PC-3 (cell line): ENCODE results near the gene PLXNA2. TPM values are rescaled to one million over a fixed set of nuclear protein-coding genes. Genes with fewer than 3 reads are reported as not detected.
A peak's percentile ranks its signal among the peaks of the same experiment; 100 is the strongest.

Experiments
- ATAC-seq: fragments of 200-7000 bp; cut with Tn5 transposase; 2 replicates; pipeline ENCODE4 v1.9.1; 2020; ENCODE audit warnings: mild to moderate bottlenecking, moderate library complexity
- BruUV-seq: library from RNA; stranded (reverse); fragments of 400-500 nt; replicated peaks from 2 replicates; lab custom pipeline; 2021; lab: Mats Ljungman, UMichigan
- CTCF ChIA-PET: fragments of 300-600 bp; sonication (Branson Sonifier 250); formaldehyde crosslinking; loops from one replicate; lab custom pipeline; 2022; ENCODE audit warnings: antibody characterized with exemption; lab: Charles Lee
- POLR2A ChIA-PET: fragments of 300-600 bp; sonication (Branson Sonifier 250); formaldehyde crosslinking; loops from one replicate; lab custom pipeline; 2022; ENCODE audit warnings: antibody characterized with exemption; ENCODE audit not compliant: unreplicated experiment; lab: Charles Lee
- DNase-seq: peaks from one replicate; pipeline ENCODE4 v3.0.0-alpha.2; 2015
- H2AFZ ChIP-seq: fragments of 300-600 bp; sonication (generic); 2 replicates; pipeline ENCODE4 v1.6.0; 2016; ENCODE audit warnings: antibody characterized with exemption, low read length
- H3F3A ChIP-seq: fragments of 300-600 bp; sonication (generic); one replicate; pipeline ENCODE4 v1.6.0; 2017; ENCODE audit warnings: antibody characterized with exemption, low read length, control low read depth, mild to moderate bottlenecking; ENCODE audit not compliant: unreplicated experiment
- H3K27ac ChIP-seq: fragments of 300-600 bp; sonication (generic); 2 replicates; pipeline ENCODE4 v1.5.1; 2016; ENCODE audit warnings: mild to moderate bottlenecking, low read length
- H3K27me3 ChIP-seq: fragments of 300-600 bp; sonication (generic); 2 replicates; pipeline ENCODE4 v1.6.1; 2016; ENCODE audit warnings: low read length, mixed read lengths
- H3K36me3 ChIP-seq: fragments of 300-600 bp; sonication (generic); 2 replicates; pipeline ENCODE4 v1.6.1; 2016; ENCODE audit warnings: low read depth, mixed run types, low read length, mixed read lengths
- H3K4me1 ChIP-seq: fragments of 300-600 bp; sonication (generic); 2 replicates; pipeline ENCODE4 v1.5.1; 2016; ENCODE audit warnings: low read length; ENCODE audit not compliant: insufficient read depth
- H3K4me2 ChIP-seq: fragments of 300-600 bp; sonication (generic); 2 replicates; pipeline ENCODE4 v1.6.0; 2016; ENCODE audit warnings: low read length
- H3K4me3 ChIP-seq: fragments of 300-600 bp; sonication (generic); 2 replicates; pipeline ENCODE4 v1.5.1; 2016; ENCODE audit warnings: mild to moderate bottlenecking, low read length, mixed read lengths
- H3K79me2 ChIP-seq: fragments of 300-600 bp; sonication (generic); 2 replicates; pipeline ENCODE4 v1.6.1; 2017; ENCODE audit warnings: low read length, mixed read lengths
- H3K9ac ChIP-seq: fragments of 300-600 bp; sonication (generic); 2 replicates; pipeline ENCODE4 v1.6.0; 2016; ENCODE audit warnings: mild to moderate bottlenecking, low read length
- H3K9me2 ChIP-seq: fragments of 300-600 bp; sonication (generic); replicated peaks from 2 replicates; pipeline ENCODE4 v1.6.1; 2016; ENCODE audit warnings: mixed run types, low read length, mixed read lengths
- H3K9me3 ChIP-seq: fragments of 300-600 bp; sonication (generic); 2 replicates; pipeline ENCODE4 v1.6.1; 2016; ENCODE audit warnings: low read length, mixed read lengths
- H4K20me1 ChIP-seq: fragments of 300-600 bp; sonication (generic); 2 replicates; pipeline ENCODE4 v1.6.1; 2016; ENCODE audit warnings: low read length, mixed read lengths
- EZH2 ChIP-seq: fragments of 300-600 bp; sonication (generic); IDR thresholded peaks from one replicate; pipeline ENCODE4 v1.6.1; 2017; ENCODE audit warnings: antibody characterized with exemption, mild to moderate bottlenecking, low read length; ENCODE audit not compliant: unreplicated experiment
- EZH2phosphoT487 ChIP-seq: fragments of 300-600 bp; sonication (generic); IDR thresholded peaks from 2 replicates; pipeline ENCODE4 v1.6.1; 2018; ENCODE audit warnings: mild to moderate bottlenecking, antibody characterized with exemption, low read length, borderline replicate concordance
- intact Hi-C: fragments of 100-400 bp; cut with micrococcal nuclease; formaldehyde crosslinking; loops from 2 replicates; pipeline ENCODE4 v1.9.0; 2023
- total RNA-seq: library from RNA; depleted of rRNA; stranded (reverse); fragments of >200 nt; gene quantifications from 2 replicates; pipeline ENCODE4 v1.2.3, GENCODE V29; 2014
- TF ChIP-seq, protein P1 (sequence below): fragments of 300-600 bp; sonication (generic); conservative IDR thresholded peaks from 2 replicates; pipeline ENCODE4 v1.5.1; 2017; ENCODE audit warnings: antibody characterized with exemption, low read depth, mild to moderate bottlenecking, low read length

The PLXNA2 gene
- total RNA-seq, 1 experiment from 2014 or later: 16.2 TPM

DNA sequence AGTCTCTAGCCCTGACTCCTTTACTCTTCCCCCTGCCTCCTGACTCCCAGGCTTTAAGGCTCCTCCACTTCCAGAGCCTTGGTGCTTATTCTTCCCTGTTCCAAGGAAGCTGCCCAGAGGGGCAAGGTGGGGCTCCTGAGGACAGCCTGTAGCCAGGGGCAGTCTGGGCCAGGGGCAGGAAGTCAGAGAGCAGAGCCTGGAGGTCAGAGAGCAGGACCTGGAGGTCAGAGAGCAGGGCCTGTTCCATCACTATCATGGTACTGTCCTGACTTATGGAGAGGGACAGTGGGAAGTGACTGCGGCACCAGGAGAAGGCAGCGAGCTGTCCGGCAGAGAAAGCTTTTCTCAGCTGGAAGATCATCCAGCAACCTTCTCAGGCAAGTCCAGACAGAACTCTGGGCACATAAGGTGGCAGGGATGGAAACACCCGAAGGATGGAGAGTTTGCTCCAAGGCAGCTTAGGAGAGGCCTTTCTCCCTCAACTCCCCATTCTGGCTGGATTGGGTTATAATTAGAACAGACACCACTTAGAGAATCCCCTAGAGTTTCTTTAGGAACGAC is 25.0 kb downstream of the PLXNA2 start:
- H3K27me3 ChIP-seq: no peaks in the 10 kb centered on the region
- H3K4me1 ChIP-seq: peaks cover 55% of the 10 kb centered on the region
- H3K9ac ChIP-seq: 0 out of 2 replicates have a peak overlapping the region, but pooled peaks have one; percentile 44
- peaks cover 13% of the 10 kb centered on the region for H3K79me2 ChIP-seq
- peak overlapping the region; percentile 48; the same call in 1 of the 2 replicates for H3K4me3 ChIP-seq
- H3K27ac ChIP-seq: peak overlapping the region; percentile 89
- H3F3A ChIP-seq: no peaks in the 10 kb centered on the region
- peak; percentile 13; the same call in 1 of the 2 replicates for ATAC-seq
- intact Hi-C loops: loop anchor here (1.0 kb wide), 2 partner anchors 16 to 35 kb away; no protein-coding TSS in a partner anchor
- H2AFZ ChIP-seq: peak overlapping the region; percentile 73
- H3K36me3 ChIP-seq: peaks cover 4% of the 10 kb centered on the region; the same call in 1 of the 2 replicates
- CTCF ChIA-PET: interaction anchor here (0.6 to 1.1 kb wide), 2 partner anchors 16 to 79 kb away, joined by 3 to 7 read pairs; no protein-coding TSS in a partner anchor
- no TSS peak for BruUV-seq
- peak overlapping the region; percentile 72 for H3K4me2 ChIP-seq
- TF ChIP-seq, protein P1, sequence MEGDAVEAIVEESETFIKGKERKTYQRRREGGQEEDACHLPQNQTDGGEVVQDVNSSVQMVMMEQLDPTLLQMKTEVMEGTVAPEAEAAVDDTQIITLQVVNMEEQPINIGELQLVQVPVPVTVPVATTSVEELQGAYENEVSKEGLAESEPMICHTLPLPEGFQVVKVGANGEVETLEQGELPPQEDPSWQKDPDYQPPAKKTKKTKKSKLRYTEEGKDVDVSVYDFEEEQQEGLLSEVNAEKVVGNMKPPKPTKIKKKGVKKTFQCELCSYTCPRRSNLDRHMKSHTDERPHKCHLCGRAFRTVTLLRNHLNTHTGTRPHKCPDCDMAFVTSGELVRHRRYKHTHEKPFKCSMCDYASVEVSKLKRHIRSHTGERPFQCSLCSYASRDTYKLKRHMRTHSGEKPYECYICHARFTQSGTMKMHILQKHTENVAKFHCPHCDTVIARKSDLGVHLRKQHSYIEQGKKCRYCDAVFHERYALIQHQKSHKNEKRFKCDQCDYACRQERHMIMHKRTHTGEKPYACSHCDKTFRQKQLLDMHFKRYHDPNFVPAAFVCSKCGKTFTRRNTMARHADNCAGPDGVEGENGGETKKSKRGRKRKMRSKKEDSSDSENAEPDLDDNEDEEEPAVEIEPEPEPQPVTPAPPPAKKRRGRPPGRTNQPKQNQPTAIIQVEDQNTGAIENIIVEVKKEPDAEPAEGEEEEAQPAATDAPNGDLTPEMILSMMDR: no peak
- TF ChIP-seq EZH2phosphoT487 (no peak), EZH2 (no peak)
- POLR2A ChIA-PET: interaction anchor here (0.8 kb wide), 1 partner anchor 16 kb away, joined by 3 read pairs; no protein-coding TSS in a partner anchor
- no peaks in the 10 kb centered on the region for H3K9me3 ChIP-seq
- H3K9me2 ChIP-seq: no peaks in the 10 kb centered on the region
- DNase-seq: no peak
- H4K20me1 ChIP-seq: no peaks in the 10 kb centered on the region

DNA sequence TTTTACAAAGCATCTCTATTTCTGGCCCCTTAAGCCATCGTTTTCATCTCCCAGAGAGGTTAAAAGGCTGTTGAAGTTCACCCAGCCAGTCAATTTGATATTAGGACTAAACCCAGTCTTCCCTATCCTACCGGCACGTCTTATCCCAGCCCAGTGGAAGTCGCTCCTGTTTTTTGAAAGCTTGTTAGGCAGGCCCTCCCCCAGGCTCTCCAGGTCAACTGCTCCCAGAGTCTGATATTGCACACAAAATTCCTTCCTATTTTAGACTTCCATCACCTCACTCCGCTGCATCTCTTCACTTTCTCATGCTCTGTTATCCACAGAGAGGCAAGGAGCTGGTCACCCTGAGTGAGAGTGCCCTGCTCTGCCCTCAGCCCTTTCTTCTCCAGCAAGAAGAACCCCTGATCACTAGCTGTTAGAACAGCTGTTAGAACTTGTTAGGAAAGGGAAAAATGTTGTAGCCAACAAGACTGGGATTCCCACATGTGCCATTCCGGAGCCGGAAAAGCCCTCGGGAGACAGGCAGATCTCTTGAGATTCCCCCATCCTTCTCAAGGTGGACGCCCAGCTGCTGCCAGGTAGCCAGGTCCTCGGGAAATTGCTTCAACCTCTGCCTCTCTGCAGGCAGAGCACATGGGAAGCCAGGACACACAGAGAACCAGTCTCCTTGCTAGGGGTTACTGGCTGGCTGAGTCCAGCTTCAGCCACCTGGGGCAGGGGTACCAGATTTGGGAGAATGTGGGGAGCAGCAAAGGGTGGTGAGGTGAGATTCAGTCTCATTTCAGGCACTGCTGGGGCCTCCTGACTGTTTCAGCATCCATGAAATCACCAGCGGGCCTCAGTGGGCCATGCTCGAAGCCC is 25.7 kb downstream of the PLXNA2 start:
- TF ChIP-seq EZH2 (no peak), EZH2phosphoT487 (no peak)
- TF ChIP-seq, protein P1: no peak
- Histone ChIP-seq H3K4me1 (peaks cover 53% of the 10 kb centered on the region), H3K79me2 (peaks cover 10% of the 10 kb centered on the region), H3K4me2 (no peak overlapping the region), H3K4me3 (no peak overlapping the region), H4K20me1 (no peaks in the 10 kb centered on the region), H3K36me3 (peaks cover 4% of the 10 kb centered on the region; the same call in 1 of the 2 replicates), H3F3A (no peaks in the 10 kb centered on the region), H3K27ac (no peak overlapping the region), H3K27me3 (no peaks in the 10 kb centered on the region), H3K9ac (no peak overlapping the region), H3K9me2 (no peaks in the 10 kb centered on the region), H3K9me3 (no peaks in the 10 kb centered on the region), H2AFZ (no peak overlapping the region)
- CTCF ChIA-PET: no interaction called here
- BruUV-seq: no TSS peak
- no peak for DNase-seq
- POLR2A ChIA-PET: no interaction called here
- ATAC-seq: no peak
- intact Hi-C loops: loop anchor here (1.0 kb wide), 2 partner anchors 15 to 34 kb away; no protein-coding TSS in a partner anchor
